WTC11 (cell line): ENCODE data around the gene ADAM12. TPM values are rescaled to one million over a fixed set of nuclear protein-coding genes. Genes with fewer than 3 reads are reported as not detected.
A peak's percentile ranks its signal among the peaks of the same experiment; 100 is the strongest.
"Not testable (repeated sequence)": the region's sequence is repeated elsewhere in the genome, so short reads cannot be mapped to it uniquely, and the experiment has no call there.

ENCODE experiments used
- ATAC-seq: fragments of 200-7000 bp; cut with Tn5 transposase; 2 replicates; pipeline ENCODE4 v1.10.0; 2021; ENCODE audit warnings: mild to moderate bottlenecking, moderate library complexity
- CTCF ChIA-PET: fragments of 300-600 bp; sonication (Branson Sonifier 250); formaldehyde crosslinking; loops from one replicate; lab custom pipeline; 2021; ENCODE audit warnings: antibody characterized with exemption; lab: Charles Lee
- POLR2A ChIA-PET: fragments of 350-600 bp; sonication (Branson Sonifier 250); formaldehyde crosslinking; loops from one replicate; lab custom pipeline; 2021; ENCODE audit warnings: antibody characterized with exemption; lab: Charles Lee
- DNase-seq: peaks from one replicate; pipeline ENCODE4 v3.0.0; 2021; ENCODE audit warnings: low spot score
- H3K27ac Mint-ChIP-seq: 2 replicates; pipeline ENCODE4 v1.8.0; 2021; ENCODE audit warnings: mixed read lengths
- H3K27me3 Mint-ChIP-seq: 2 replicates; pipeline ENCODE4 v1.8.0; 2021; ENCODE audit warnings: low read depth, mild to moderate bottlenecking, moderate library complexity, mixed read lengths
- H3K36me3 Mint-ChIP-seq: 2 replicates; pipeline ENCODE4 v1.8.0; 2021; ENCODE audit warnings: mixed read lengths
- H3K4me1 Mint-ChIP-seq: 2 replicates; pipeline ENCODE4 v1.8.0; 2022; ENCODE audit warnings: mixed read lengths
- H3K4me3 Mint-ChIP-seq: 2 replicates; pipeline ENCODE4 v1.8.0; 2021; ENCODE audit warnings: mild to moderate bottlenecking, moderate library complexity, mixed read lengths
- H3K9me3 Mint-ChIP-seq: 2 replicates; pipeline ENCODE4 v1.8.0; 2021; ENCODE audit warnings: mixed read lengths
- CREM ChIP-seq: sonication (generic); formaldehyde crosslinking; IDR thresholded peaks from 2 replicates; pipeline ENCODE4 v1.8.1; 2022; ENCODE audit warnings: mild to moderate bottlenecking, missing genetic modification reagents, moderate library complexity
- KAT7 ChIP-seq: sonication (generic); formaldehyde crosslinking; IDR thresholded peaks from 2 replicates; pipeline ENCODE4 v1.8.1; 2023; ENCODE audit warnings: missing genetic modification reagents, mild to moderate bottlenecking, borderline replicate concordance
- MYBL2 ChIP-seq: sonication (generic); formaldehyde crosslinking; IDR thresholded peaks from 2 replicates; pipeline ENCODE4 v1.8.1; 2023; ENCODE audit warnings: mild to moderate bottlenecking, moderate library complexity, missing genetic modification reagents
- NFE2L1 ChIP-seq: sonication (generic); formaldehyde crosslinking; IDR thresholded peaks from 2 replicates; pipeline ENCODE4 v1.8.1; 2023; ENCODE audit warnings: missing genetic modification reagents
- NR1H2 ChIP-seq: sonication (generic); formaldehyde crosslinking; IDR thresholded peaks from 2 replicates; pipeline ENCODE4 v1.9.0; 2021; ENCODE audit warnings: mild to moderate bottlenecking, moderate library complexity, missing genetic modification reagents
- PRRX2 ChIP-seq: fragments of 250-450 bp; sonication (Bioruptor Pico); IDR thresholded peaks from 2 replicates; pipeline ENCODE4 v1.8.0; 2021; ENCODE audit warnings: mild to moderate bottlenecking
- RORB ChIP-seq: fragments of 250-450 bp; sonication (Bioruptor Pico); IDR thresholded peaks from 2 replicates; pipeline ENCODE4 v1.9.0; 2021; ENCODE audit warnings: mild to moderate bottlenecking
- ZNF671 ChIP-seq: fragments of 250-450 bp; sonication (Bioruptor Pico); IDR thresholded peaks from 2 replicates; pipeline ENCODE4 v1.8.0; 2021; ENCODE audit warnings: mild to moderate bottlenecking
- total RNA-seq: library from RNA; stranded (reverse); gene quantifications from 3 replicates; pipeline ENCODE4 v1.2.3, GENCODE V29; 2021
- TF ChIP-seq, protein P1 (sequence below): fragments of 250-450 bp; sonication (Bioruptor Pico); IDR thresholded peaks from 2 replicates; pipeline ENCODE4 v1.9.0; 2021; ENCODE audit warnings: mild to moderate bottlenecking
- TF ChIP-seq, protein P2 (sequence below): sonication (generic); formaldehyde crosslinking; IDR thresholded peaks from 2 replicates; pipeline ENCODE4 v1.8.0; 2022; ENCODE audit warnings: mild to moderate bottlenecking, missing genetic modification reagents
- TF ChIP-seq, protein P3 (sequence below): sonication (generic); formaldehyde crosslinking; IDR thresholded peaks from 2 replicates; pipeline ENCODE4 v1.8.1; 2023; ENCODE audit warnings: mild to moderate bottlenecking, moderate library complexity, missing genetic modification reagents
- TF ChIP-seq, protein P4 (sequence below): sonication (generic); formaldehyde crosslinking; IDR thresholded peaks from 2 replicates; pipeline ENCODE4 v1.8.0; 2023; ENCODE audit warnings: missing genetic modification reagents, mild to moderate bottlenecking, borderline replicate concordance
- TF ChIP-seq, protein P5 (sequence below): sonication (generic); formaldehyde crosslinking; IDR thresholded peaks from 2 replicates; pipeline ENCODE4 v1.8.0; 2023; ENCODE audit warnings: missing genetic modification reagents
- TF ChIP-seq, protein P6 (sequence below): sonication (generic); formaldehyde crosslinking; IDR thresholded peaks from 2 replicates; pipeline ENCODE4 v1.8.0; 2022; ENCODE audit warnings: mild to moderate bottlenecking, missing genetic modification reagents

Gene ADAM12
- total RNA-seq, 1 experiment from 2014 or later = 0.22 TPM

DNA sequence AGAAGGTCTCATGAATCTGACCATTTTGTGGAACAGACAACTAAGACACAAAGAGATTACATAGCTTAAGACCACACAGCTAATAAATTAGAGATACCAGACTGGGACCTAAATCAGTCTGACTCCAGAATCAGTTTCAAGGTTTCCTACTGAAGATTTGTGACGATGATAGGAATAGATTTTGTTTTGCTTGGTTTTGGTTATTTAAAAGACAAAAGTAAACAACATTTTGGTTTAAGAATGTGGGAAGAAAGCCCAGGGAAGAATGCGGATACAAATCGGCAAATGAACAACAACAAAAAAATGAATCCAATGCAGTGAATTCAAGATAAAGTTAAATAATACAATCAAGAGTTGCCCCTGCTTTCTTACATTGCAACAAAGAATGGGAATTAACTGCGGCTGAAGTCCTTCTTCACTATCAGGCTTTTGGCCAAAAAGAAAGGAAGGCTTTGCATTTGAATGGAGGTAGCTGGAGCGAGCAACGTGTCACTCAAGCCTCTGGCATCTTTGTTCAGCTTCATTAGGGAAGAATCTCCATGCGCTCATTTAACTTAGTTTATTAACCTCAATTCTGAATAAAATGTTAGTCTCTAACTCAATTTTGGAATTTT is 210.8 kb downstream of the ADAM12 start (continued):
- TF ChIP-seq, protein P1, sequence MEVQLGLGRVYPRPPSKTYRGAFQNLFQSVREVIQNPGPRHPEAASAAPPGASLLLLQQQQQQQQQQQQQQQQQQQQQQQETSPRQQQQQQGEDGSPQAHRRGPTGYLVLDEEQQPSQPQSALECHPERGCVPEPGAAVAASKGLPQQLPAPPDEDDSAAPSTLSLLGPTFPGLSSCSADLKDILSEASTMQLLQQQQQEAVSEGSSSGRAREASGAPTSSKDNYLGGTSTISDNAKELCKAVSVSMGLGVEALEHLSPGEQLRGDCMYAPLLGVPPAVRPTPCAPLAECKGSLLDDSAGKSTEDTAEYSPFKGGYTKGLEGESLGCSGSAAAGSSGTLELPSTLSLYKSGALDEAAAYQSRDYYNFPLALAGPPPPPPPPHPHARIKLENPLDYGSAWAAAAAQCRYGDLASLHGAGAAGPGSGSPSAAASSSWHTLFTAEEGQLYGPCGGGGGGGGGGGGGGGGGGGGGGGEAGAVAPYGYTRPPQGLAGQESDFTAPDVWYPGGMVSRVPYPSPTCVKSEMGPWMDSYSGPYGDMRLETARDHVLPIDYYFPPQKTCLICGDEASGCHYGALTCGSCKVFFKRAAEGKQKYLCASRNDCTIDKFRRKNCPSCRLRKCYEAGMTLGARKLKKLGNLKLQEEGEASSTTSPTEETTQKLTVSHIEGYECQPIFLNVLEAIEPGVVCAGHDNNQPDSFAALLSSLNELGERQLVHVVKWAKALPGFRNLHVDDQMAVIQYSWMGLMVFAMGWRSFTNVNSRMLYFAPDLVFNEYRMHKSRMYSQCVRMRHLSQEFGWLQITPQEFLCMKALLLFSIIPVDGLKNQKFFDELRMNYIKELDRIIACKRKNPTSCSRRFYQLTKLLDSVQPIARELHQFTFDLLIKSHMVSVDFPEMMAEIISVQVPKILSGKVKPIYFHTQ = no peak
- TF ChIP-seq, all 79 proteins: peak for 0

DNA sequence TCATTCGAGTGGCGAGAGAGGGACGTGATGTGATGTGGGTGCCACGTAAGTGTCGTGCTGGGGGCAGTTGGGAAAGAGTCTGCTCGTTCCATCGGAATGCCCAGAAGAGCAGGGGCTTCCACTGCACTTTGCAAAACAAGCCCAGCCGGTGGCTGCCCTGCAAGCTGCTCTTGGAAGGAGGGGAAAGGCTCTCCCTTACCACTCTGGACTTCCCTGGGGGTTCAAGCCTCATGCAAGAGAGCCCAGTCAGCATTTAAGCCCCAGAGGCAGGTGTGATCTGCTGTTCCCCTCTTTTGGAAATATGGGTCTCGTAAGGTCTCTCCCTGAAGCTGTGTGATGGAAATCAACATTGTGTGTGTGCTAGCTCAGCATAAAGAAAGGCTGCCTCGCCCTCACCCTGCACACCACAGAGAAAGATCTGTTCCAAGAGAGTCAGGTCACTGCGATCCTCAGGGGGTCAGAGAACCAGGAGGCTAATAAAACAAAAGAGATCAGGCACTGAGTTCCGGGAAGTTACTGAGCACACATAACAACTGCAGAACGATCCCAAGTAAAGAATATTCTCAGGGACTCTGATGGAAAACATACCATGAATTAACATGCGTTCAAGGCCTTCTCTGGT is 212.5 kb downstream of the ADAM12 start:
- DNase-seq (no peak), ATAC-seq (peak; percentile 63)
- Mint-ChIP-seq H3K27me3 (no peaks in the 10 kb centered on the region), H3K4me1 (peaks cover 55% of the 10 kb centered on the region), H3K27ac (peak overlapping the region; percentile 77), H3K9me3 (0 out of 2 replicates have a peak, but pooled peaks cover 3% of the 10 kb centered on the region), H3K36me3 (no peaks in the 10 kb centered on the region), H3K4me3 (no peak overlapping the region; the same call in 1 of the 2 replicates)
- POLR2A ChIA-PET = no interaction called here
- CTCF ChIA-PET = interaction anchor here (1.0 to 1.9 kb wide), 2 partner anchors 241 to 328 kb away, joined by 4 read pairs; no protein-coding TSS in a partner anchor
- TF ChIP-seq NR1H2 (CRISPR knock-in tag) (no peak), KAT7 (CRISPR knock-in tag) (no peak), NFE2L1 (CRISPR knock-in tag) (no peak)
- TF ChIP-seq, protein P2, sequence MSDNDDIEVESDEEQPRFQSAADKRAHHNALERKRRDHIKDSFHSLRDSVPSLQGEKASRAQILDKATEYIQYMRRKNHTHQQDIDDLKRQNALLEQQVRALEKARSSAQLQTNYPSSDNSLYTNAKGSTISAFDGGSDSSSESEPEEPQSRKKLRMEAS (CRISPR knock-in tag) = peak; percentile 14; the same call in 1 of the 2 replicates
- TF ChIP-seq, protein P3, sequence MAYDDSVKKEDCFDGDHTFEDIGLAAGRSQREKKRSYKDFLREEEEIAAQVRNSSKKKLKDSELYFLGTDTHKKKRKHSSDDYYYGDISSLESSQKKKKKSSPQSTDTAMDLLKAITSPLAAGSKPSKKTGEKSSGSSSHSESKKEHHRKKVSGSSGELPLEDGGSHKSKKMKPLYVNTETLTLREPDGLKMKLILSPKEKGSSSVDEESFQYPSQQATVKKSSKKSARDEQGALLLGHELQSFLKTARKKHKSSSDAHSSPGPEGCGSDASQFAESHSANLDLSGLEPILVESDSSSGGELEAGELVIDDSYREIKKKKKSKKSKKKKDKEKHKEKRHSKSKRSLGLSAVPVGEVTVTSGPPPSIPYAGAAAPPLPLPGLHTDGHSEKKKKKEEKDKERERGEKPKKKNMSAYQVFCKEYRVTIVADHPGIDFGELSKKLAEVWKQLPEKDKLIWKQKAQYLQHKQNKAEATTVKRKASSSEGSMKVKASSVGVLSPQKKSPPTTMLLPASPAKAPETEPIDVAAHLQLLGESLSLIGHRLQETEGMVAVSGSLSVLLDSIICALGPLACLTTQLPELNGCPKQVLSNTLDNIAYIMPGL (CRISPR knock-in tag) = no peak

DNA sequence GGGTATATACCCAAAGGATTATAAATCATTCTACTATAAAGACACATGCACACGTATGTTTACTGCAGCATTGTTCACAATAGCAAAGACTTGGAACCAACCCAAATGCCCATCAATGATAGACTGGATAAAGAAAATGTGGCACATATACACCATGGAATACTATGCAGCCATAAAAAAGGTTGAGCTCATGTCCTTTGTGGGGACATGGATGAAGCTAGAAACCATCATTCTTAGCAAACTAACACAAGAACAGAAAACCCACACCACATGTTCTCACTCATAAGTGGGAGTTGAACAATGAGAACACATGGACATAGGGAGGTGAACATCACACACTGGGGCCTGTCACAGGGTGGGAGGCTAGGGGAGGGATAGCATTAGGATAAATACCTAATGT is 215.5 kb downstream of the ADAM12 start:
- H3K9me3 Mint-ChIP-seq, H3K4me3 Mint-ChIP-seq, POLR2A ChIA-PET, H3K36me3 Mint-ChIP-seq, H3K27ac Mint-ChIP-seq, ATAC-seq, H3K27me3 Mint-ChIP-seq, DNase-seq, CTCF ChIA-PET: not testable (repeated sequence)
- peaks cover 37% of the 10 kb centered on the region for H3K4me1 Mint-ChIP-seq

DNA sequence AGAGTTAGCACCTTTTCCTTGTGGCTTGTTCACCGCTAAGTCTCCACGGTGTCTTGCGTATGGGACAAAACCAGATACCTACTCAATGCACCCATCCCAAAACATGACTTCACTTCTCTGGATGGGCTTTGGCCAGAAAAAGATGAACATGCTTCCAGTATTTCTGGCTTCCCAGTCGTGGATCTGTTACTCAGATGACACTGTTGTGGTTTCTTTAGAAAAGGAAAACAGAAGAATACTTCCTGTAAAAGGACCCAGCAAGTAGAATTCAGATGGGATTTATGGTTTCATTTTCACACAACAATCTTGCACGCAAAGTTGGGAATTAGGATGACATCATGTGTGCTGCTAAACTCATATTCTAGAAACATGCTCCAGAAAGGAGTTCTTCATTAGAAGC is 216.7 kb downstream of the ADAM12 start:
- ChIA-PET CTCF (no interaction called here), POLR2A (no interaction called here)
- Mint-ChIP-seq H3K4me1 (peaks cover 25% of the 10 kb centered on the region), H3K27ac (no peak overlapping the region), H3K27me3 (no peaks in the 10 kb centered on the region), H3K9me3 (0 out of 2 replicates have a peak, but pooled peaks cover 3% of the 10 kb centered on the region), H3K4me3 (no peak overlapping the region), H3K36me3 (no peaks in the 10 kb centered on the region)
- DNase-seq (no peak), ATAC-seq (no peak)
- TF ChIP-seq, protein P4, sequence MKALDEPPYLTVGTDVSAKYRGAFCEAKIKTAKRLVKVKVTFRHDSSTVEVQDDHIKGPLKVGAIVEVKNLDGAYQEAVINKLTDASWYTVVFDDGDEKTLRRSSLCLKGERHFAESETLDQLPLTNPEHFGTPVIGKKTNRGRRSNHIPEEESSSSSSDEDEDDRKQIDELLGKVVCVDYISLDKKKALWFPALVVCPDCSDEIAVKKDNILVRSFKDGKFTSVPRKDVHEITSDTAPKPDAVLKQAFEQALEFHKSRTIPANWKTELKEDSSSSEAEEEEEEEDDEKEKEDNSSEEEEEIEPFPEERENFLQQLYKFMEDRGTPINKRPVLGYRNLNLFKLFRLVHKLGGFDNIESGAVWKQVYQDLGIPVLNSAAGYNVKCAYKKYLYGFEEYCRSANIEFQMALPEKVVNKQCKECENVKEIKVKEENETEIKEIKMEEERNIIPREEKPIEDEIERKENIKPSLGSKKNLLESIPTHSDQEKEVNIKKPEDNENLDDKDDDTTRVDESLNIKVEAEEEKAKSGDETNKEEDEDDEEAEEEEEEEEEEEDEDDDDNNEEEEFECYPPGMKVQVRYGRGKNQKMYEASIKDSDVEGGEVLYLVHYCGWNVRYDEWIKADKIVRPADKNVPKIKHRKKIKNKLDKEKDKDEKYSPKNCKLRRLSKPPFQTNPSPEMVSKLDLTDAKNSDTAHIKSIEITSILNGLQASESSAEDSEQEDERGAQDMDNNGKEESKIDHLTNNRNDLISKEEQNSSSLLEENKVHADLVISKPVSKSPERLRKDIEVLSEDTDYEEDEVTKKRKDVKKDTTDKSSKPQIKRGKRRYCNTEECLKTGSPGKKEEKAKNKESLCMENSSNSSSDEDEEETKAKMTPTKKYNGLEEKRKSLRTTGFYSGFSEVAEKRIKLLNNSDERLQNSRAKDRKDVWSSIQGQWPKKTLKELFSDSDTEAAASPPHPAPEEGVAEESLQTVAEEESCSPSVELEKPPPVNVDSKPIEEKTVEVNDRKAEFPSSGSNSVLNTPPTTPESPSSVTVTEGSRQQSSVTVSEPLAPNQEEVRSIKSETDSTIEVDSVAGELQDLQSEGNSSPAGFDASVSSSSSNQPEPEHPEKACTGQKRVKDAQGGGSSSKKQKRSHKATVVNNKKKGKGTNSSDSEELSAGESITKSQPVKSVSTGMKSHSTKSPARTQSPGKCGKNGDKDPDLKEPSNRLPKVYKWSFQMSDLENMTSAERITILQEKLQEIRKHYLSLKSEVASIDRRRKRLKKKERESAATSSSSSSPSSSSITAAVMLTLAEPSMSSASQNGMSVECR = no peak
- TF ChIP-seq MYBL2 (CRISPR knock-in tag) (no peak), PRRX2 (no peak), CREM (CRISPR knock-in tag) (no peak), ZNF671 (CRISPR knock-in tag) (no peak), RORB (CRISPR knock-in tag) (no peak)
- TF ChIP-seq, protein P5, sequence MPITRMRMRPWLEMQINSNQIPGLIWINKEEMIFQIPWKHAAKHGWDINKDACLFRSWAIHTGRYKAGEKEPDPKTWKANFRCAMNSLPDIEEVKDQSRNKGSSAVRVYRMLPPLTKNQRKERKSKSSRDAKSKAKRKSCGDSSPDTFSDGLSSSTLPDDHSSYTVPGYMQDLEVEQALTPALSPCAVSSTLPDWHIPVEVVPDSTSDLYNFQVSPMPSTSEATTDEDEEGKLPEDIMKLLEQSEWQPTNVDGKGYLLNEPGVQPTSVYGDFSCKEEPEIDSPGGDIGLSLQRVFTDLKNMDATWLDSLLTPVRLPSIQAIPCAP = no peak
- TF ChIP-seq, protein P3 (CRISPR knock-in tag) = no peak
- TF ChIP-seq, protein P6, sequence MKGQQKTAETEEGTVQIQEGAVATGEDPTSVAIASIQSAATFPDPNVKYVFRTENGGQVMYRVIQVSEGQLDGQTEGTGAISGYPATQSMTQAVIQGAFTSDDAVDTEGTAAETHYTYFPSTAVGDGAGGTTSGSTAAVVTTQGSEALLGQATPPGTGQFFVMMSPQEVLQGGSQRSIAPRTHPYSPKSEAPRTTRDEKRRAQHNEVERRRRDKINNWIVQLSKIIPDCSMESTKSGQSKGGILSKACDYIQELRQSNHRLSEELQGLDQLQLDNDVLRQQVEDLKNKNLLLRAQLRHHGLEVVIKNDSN (CRISPR knock-in tag) = no peak
